Mucosa of descending colon (tissue), 3 donors: Measurements from ENCODE around the gene UXT. TPM values are rescaled to one million over a fixed set of nuclear protein-coding genes. Genes with fewer than 3 reads are reported as not detected.
"Not testable (repeated sequence)": the region's sequence is repeated elsewhere in the genome, so short reads cannot be mapped to it uniquely, and the experiment has no call there.

Experiments
- ATAC-seq: fragments of 200-7000 bp; cut with Tn5 transposase; one replicate; pipeline ENCODE4 v1.9.1; 2020; ENCODE audit warnings: mild to moderate bottlenecking, moderate library complexity
- DNase-seq, 3 donors: peaks; one replicate each; pipeline ENCODE4 v3.0.0-alpha.2; 2020
- H3K36me3 ChIP-seq: fragments of 200-600 bp; one replicate; pipeline ENCODE4 v1.8.0; 2021; ENCODE audit warnings: low read depth, mild to moderate bottlenecking
- H3K4me1 ChIP-seq: fragments of 200-600 bp; one replicate; pipeline ENCODE4 v1.8.0; 2021; ENCODE audit warnings: low read depth, mild to moderate bottlenecking
- H3K4me3 ChIP-seq: fragments of 200-600 bp; one replicate; pipeline ENCODE4 v1.8.0; 2021; ENCODE audit warnings: mild to moderate bottlenecking
- H3K9me3 ChIP-seq: fragments of 200-600 bp; one replicate; pipeline ENCODE4 v1.8.0; 2021; ENCODE audit warnings: mild to moderate bottlenecking
- CTCF ChIP-seq: fragments of 200-600 bp; IDR thresholded peaks from one replicate; pipeline ENCODE4 v1.8.0; 2022; ENCODE audit warnings: antibody characterized with exemption, mild to moderate bottlenecking
- intact Hi-C, 2 donors: fragments of 100-400 bp; cut with DNase I in 1 of 2; cut with micrococcal nuclease in 1 of 2; formaldehyde crosslinking; loops; one replicate each; pipeline versions ENCODE4 v1.11.0 to v1.11.1; 2022; cut with DNase I, micrococcal nuclease
- total RNA-seq, 3 donors: library from RNA; stranded (reverse); fragmentation: NEBNext Ultra II Directional in 2 of 3; extraction: Animal tissue kit (Norgen Biotek cat#: 25700) in 2 of 3; gene quantifications; one replicate each; pipeline versions ENCODE4 v1.2.1 to v1.2.4, GENCODE V29; 2021 to 2023
- donor health status: DM: no; HTN: no; CAD: no; lungs with moderate emphysema.
- donor health status: DM: no; HTN: no; CAD: no.
- donor health status: DM: no; HTN: yes; CAD: no.

The UXT gene
- total RNA-seq, 3 donors from 2014 or later = 83.1 to 109 (median 96.7) TPM

- no peaks in the 10 kb centered on the region for H3K4me1 ChIP-seq
- no peaks in the 10 kb centered on the region for H3K9me3 ChIP-seq
- intact Hi-C loops = no loop called here
- H3K4me3 ChIP-seq = no peak overlapping the region
- TF ChIP-seq CTCF = no peak
- DNase-seq (no peak), ATAC-seq (no peak)
- no peaks in the 10 kb centered on the region for H3K36me3 ChIP-seq
Measured at GRCh38 chrX:47690175-47690574, 31.2 kb upstream of the UXT start.

GRCh38 chrX:47687263-47687662 is 28.3 kb upstream of the UXT start:
- ATAC-seq (no peak), DNase-seq (no peak)
- TF ChIP-seq CTCF = no peak
- Histone ChIP-seq H3K4me1 (no peaks in the 10 kb centered on the region), H3K4me3 (no peak overlapping the region), H3K9me3 (no peaks in the 10 kb centered on the region), H3K36me3 (no peaks in the 10 kb centered on the region)
- intact Hi-C loops = no loop called here

- H3K9me3 ChIP-seq = no peaks in the 10 kb centered on the region
- no peak overlapping the region for H3K4me3 ChIP-seq
- no peaks in the 10 kb centered on the region for H3K36me3 ChIP-seq
- ATAC-seq = no peak
- no peaks in the 10 kb centered on the region for H3K4me1 ChIP-seq
- DNase-seq = no peak
- TF ChIP-seq CTCF = no peak
- intact Hi-C loops = no loop called here
Measured at GRCh38 chrX:47683829-47684205, 24.8 kb upstream of the UXT start.

- no peaks in the 10 kb centered on the region for H3K9me3 ChIP-seq
- no peak overlapping the region for H3K4me3 ChIP-seq
- TF ChIP-seq CTCF = no peak
- H3K4me1 ChIP-seq = no peaks in the 10 kb centered on the region
- DNase-seq (no peak), ATAC-seq (no peak)
- no peaks in the 10 kb centered on the region for H3K36me3 ChIP-seq
- intact Hi-C loops = no loop called here
Measured at GRCh38 chrX:47683184-47683828, 24.3 kb upstream of the UXT start.

- DNase-seq, ATAC-seq: not testable (repeated sequence)
Measured at GRCh38 chrX:47675959-47676859, 17.2 kb upstream of the UXT start.

GRCh38 chrX:47674776-47675175 is 15.8 kb upstream of the UXT start:
- intact Hi-C loops = no loop called here
- no peak for ATAC-seq
- H3K4me1 ChIP-seq = no peaks in the 10 kb centered on the region
- H3K36me3 ChIP-seq = no peaks in the 10 kb centered on the region
- TF ChIP-seq CTCF = no peak
- no peaks in the 10 kb centered on the region for H3K9me3 ChIP-seq
- no peak for DNase-seq
- H3K4me3 ChIP-seq = no peak overlapping the region

More at GRCh38 chrX:47675959-47676859, 17.2 kb upstream of the UXT start:
- H3K36me3 ChIP-seq, H3K9me3 ChIP-seq, H3K4me1 ChIP-seq, H3K4me3 ChIP-seq, intact Hi-C loops: not testable (repeated sequence)

- not testable (repeated sequence) for H3K9me3 ChIP-seq
Measured at GRCh38 chrX:47665797-47666196, 6.8 kb upstream of the UXT start.

More at GRCh38 chrX:47665797-47666196, 6.8 kb upstream of the UXT start:
- ATAC-seq, H3K4me1 ChIP-seq, DNase-seq, intact Hi-C loops, H3K36me3 ChIP-seq, H3K4me3 ChIP-seq: not testable (repeated sequence)
